Measurements from ENCODE around the gene GAS7.

GRCh38 chr17:10156077-10156435, 42.4 kb downstream of the GAS7 start:
- TF ChIP-seq POLR2A (IDR thresholded peaks at IDR 0.05; ENCODE audit: low read length): no peak
- no peak for TF ChIP-seq GATA1 (IDR thresholded peaks at IDR 0.05; ENCODE audit: low read depth, low read length)
